Left forelimb (tissue), 1 donor: ENCODE measurements around the gene IFI16.
"Not testable (repeated sequence)": the region's sequence is repeated elsewhere in the genome, so short reads cannot be mapped to it uniquely, and the experiment has no call there.

Experiments
- DNase-seq: peaks from one replicate; pipeline ENCODE4 v3.0.0-alpha.2; 2018; ENCODE audit warnings: low spot score

The IFI16 gene

DNA sequence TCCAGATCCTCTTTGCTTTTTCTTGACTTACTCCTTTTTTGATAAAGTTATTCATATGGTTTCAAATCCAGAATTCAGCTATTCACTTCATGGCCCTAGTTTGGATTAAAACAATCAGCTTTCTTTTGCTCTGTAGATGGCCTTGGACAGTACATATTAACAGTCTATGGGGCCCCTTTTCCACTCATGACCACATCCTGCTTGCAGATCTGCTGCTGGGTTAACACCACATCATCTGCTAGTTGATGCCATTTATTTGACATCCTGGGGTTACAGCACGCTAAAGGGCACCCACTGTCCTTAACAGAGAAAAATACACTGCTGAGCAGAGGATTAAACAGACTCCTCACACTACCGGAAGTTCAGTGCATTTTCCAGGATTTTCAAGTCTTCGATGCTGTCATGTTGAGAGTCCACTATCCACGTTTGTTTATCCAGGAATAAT, 941 bp upstream of the IFI16 start:
- DNase-seq, result no peak

DNA sequence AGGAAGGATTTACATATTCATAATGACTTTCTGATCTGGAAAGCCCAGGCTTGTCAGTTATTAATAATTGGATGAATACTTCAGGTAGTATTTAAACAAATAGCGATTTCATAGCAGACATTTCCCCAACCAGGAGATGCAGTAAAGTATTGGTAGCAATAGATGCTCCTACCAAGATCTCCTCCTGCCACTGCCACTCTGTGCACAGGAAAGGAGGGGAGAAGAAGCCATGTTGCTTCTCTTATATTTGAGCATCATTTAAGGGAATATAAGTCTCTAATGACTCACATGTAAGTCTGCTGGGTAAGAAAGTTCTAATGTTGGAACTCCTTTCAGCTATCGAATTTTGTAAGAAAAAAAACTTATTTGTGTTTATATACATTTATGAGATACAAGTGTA, 420 bp upstream of the IFI16 start:
- no peak for DNase-seq

DNA sequence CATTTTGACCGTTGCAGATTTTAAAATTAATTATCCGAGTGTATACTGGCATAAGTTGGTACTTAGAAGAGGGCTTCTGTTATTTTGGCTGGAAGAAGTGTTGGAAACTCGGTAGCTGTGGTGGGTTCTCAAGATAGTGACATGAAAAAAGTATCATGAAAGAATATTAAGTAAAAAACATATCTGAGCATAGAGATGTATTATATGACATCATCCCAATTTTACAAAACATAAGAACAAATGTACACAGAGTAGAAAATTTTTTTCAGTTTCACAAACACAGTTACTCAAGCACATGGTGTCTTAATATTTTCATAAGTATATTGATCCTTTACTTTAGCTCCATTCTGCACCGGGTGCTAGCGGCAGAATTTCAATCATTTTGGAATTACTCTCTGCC, 684 bp downstream of the IFI16 start:
- DNase-seq, result no peak

DNA sequence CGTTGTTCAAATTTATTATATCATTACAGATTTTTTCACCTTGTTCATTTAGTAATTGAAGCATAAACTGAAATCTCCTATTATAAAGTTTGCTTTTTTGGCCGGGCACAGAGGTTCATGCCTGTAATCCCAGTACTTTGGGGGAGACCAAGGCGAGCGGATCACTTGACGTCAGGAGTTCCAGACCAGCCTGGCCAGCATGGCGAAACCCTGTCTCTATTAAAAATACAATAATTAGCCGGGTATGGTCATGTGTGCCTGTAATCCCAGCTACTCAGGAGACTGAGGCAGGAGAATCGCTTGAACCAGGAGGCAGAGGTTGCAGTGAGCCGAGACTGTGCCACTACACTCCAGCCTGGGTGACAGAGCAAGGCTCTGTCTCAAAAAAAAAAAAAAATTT, 1.3 kb downstream of the IFI16 start:
- DNase-seq, result not testable (repeated sequence)

DNA sequence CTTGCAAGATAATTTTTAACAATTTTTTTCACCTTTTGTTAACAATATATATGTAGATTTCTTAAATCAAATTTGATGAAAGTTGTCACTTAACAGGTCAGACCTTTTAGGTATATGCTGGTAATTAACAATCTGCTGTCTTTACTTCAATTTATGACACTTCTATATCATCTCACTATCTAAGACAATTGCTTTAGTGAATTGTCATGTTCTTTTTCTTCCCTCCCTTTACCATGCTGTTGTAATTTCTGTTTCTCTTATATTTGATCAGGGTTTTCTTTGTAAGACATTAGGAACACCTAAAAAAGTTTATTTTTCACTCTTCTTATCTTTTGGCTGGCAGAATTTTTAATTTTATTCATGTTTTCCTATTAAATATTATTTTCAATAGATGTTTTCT, 2.0 kb downstream of the IFI16 start:
- DNase-seq, result no peak

DNA sequence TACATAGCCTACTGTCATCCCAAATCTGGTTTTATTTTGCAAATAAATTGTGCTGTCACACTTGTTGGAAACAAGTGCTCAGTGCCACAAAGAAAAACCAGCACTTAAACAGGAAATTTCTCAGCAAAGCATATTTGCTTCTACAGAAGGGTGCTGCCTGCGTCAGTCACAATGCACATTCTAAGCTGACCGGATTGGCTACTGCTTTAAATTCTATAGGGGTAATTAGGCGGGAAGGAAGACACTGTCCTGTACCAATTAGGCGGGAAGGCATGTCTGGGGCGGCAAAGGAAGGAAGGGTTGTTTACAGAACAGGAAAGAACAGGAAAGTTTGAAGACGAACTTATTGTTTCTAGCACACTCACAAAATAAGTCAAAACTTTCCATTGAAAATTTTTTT, 2.8 kb downstream of the IFI16 start:
- no peak for DNase-seq

DNA sequence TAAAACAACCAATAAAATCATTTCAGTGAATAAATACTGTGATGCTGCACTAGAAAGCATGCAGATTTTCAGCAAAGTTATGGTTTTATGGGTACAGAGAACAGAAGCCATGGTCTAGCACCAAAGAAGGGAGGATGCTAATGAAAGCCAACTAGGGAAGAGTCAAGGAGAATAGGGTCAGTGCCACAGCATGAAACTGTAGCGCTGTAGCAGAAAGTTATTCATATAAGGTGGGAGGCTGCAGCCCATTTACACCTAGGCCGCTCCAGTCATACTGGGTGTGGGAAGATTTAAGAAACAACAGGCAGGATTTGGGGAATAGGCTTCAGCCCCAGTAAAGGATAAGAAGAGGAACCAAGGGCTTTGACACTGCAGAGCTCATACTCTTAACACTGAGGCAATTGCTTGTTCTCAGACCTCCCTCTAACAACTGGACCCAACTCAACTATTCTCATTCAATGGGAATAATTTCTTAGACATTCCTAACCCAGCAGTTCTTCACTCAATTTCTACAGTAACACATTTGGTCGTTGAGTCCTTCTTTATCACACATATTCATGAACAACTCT, 4.4 kb downstream of the IFI16 start:
- no peak for DNase-seq

DNA sequence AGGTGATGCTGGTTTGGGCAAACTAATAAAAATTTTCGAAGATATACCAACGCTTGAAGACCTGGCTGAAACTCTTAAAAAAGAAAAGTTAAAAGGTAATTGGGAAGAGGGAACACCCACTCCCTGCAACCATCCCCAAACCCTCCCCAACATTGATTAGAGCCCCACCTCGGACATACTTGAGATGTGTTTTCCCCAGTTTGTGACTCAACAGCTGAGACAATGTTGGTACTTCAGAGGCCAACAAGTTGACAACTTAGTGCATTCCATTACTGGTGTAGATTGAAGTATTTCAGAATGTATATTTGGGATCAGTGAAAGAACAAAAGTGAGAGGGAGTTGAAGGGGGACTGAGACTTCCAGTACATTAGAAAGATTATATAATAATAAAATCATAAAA, 5.1 kb downstream of the IFI16 start:
- no peak for DNase-seq

DNA sequence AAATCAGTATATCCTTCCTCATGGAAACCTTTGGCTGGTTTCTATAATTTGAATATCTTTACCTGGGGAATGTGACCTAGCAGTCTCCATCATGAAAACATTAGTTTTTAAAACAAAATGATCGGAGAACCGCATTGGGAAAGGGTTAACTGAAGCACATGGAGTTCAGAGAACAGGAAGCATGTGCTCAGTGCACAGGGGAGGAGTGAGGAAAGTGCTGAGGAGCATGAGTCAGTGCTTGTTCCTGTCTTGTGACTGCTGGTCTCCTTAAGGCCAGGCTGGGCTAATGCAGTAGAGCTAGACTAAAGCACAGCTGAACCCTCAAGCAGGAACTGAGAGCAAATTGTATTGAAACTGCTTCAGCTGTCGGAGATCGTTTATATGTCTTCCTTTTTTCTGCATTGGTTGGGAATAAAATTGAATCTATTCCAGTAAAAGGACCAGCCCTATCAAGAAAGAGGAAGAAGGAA, 5.8 kb downstream of the IFI16 start:
- DNase-seq, result no peak

DNA sequence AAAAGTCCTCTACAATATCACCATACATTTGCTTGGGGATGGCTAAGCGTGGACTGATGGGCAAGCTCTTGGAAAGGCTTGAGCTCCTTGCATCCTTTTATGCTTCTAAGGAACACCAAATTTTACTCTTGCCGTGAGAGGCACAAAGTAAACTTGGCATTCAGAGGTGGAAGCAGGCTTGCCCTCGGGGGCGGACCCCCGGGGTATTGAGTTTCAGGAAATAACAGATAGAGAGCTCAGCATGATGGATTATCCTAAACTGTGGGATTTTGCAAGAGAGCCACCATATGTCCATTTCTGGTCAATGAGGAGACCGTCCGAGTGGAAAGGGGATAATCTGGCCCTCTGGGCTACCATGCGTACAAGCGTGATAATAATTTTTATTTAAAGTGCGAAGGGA, 14.0 kb downstream of the IFI16 start:
- DNase-seq, result no peak

DNA sequence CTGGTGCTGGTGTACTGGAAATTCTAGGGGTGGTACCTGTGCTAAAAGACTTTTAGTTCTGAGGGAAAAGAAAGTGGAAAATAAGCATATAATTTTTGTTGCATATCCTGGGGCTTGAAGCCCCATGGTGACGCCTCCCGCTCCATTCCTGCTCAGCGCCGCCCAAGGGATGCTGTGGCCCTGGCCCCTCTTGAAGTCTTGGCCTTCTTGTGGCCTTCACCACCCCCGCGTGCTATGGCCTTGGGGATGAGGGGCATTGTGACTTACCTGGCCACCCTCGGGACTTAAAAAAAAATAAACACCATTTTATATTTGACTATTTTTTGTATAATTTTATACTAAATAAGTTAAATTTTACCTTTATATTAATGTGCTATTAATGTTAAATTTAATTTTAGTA, 15.3 kb downstream of the IFI16 start:
- no peak for DNase-seq

DNA sequence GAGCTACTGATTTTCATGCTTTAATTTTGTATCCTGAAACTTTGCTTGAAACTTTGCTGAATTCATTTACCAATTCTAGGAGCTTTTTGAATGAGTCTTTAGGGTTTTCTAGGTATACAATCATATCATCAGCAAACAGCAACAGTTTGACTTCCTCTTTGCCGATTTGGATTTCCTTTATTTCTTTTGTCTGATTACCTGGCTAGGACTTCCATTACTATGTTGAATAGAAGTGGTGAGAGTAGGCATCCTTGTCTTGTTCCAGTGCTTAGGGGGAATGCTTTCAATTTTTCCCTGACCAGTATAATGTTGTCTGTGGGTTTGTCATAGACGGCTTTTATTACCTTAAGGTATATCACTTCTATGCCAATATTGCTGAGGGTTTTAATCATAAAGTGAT, 17.1 kb downstream of the IFI16 start:
- not testable (repeated sequence) for DNase-seq

DNA sequence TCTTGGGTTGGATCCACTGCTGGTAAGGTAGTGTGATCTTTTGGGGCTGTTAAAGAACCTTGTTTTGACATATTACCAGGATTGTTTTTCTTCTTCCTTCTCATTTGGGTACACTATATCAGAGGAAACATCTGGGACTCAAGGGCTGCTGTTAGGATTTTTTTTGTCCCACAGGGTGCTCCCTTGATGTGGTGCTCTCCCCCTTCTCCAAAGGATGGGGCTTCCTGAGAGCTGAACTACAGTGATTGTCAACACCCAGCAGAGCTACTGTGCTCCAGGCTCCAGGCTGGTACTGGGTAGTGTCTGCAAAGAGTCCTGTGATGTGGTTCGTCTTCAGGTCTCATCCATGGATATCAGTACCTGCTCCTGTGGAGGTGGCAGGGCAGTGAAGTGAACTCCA, 20.6 kb downstream of the IFI16 start:
- DNase-seq, result no peak

DNA sequence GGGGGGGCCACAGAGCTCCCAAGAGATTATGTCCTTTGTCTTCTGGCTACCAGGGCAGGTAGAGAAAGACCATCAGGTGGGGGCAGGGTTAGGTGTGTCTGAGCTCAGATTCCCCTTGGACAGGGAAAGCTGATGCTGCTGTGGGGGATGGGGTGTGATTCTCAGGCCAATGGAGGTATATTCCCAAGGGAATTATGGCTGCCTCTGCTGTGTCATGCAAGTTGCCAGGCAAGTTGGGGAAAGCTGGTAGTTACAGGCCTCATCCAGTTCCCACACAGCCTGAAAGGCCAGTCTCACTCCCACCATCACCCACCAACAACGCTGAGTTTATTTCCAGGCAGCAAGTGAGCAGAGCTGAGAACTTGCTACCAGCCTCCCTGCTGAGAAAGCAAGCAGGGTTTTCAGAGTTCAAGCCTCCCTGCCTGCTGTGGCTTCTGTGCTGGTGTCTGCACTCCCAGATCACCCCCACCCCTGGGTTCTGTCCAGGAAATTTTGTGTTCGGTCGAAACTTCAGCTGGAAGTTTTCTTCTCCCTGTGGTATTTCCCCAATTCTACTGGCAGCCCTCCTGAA, 21.3 kb downstream of the IFI16 start:
- DNase-seq, result no peak

DNA sequence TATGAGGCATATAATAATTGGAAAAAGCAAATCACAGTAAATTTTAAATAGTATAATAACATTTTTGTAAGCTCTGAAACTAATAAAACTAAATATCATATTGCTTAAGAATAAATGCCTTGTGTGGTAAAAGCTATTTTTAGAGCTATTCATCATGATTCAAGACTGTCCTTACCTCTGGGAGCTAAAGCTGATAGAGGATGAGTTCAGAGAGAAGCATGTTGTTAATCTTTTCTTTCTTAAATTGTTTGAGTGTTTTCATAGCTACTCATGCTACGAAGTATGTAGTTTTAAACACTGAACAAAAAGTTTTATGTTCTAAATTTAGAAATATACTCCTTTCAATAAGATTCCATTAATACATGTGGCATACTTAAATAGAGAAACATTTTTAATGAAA, 30.5 kb downstream of the IFI16 start:
- no peak for DNase-seq

DNA sequence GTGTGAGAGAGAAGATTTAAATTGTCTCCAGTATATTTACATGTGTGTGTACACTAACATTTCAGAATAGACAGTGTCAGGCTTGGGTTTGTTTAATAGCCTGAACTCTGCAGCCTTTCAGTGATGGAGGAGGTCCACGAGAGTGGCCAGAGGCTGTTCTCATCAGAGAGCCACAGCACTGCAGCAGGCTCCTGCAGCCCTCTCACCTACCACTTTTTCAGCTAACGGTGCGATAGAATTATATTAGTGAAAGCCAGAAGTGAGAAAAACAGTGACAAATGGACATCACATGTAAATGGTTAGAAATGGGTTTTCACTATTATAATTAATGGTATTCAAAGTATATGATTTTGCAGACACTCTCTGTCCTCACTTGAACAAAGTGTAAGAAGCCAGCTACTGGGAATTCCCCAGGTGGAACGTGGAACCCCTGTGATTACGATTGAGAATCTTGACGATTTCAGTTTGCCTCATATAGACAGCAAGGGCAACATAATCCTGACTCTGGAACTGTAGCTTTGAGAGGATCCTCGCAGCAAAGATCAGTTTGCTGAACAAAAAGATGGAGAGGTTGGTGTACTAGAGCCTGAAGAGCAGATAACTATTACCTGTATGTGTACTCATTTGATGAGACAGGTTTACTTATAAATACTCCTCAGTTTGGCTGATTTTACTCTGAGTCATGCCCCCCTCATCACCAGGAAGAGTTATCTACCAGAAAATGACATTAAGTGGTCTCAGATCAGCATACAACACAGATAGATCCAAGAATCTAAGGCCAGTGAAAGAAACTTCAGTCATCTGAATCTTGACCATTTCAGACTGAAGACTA, 31.4 kb downstream of the IFI16 start:
- DNase-seq, result no peak

DNA sequence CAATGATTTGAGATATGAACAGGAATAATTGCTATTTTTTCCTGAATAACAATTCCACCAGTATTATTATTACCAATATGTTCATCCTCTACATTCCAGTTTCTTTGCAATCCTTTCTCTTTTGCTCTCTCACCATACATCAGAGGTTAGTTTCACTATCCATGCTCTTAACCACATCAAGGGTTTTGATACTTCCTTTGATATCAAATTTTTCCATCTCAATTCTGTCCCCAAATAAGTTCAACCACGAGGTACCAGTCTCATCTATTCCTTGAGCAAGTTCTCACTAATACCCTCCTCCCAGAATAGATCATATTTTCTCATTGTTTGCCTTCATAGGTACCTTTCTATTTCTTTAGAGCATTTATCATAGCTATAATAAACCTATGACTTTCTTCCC, 36.8 kb downstream of the IFI16 start:
- not testable (repeated sequence) for DNase-seq

DNA sequence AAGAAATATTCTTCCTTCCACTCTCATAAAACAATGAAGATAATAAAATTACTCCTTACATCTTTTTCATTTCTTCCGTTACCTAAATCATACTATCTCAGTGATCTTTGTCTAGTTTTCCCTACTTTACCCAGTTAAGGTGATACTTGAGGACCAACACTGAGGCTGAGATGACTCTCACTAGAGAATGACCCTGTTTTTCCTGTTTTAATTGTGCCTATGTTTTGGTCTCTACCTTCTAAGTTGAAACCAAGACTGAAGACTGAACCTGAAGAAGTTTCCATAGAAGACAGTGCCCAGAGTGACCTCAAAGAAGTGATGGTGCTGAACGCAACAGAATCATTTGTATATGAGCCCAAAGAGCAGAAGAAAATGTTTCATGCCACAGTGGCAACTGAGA, 41.7 kb downstream of the IFI16 start:
- no peak for DNase-seq

DNA sequence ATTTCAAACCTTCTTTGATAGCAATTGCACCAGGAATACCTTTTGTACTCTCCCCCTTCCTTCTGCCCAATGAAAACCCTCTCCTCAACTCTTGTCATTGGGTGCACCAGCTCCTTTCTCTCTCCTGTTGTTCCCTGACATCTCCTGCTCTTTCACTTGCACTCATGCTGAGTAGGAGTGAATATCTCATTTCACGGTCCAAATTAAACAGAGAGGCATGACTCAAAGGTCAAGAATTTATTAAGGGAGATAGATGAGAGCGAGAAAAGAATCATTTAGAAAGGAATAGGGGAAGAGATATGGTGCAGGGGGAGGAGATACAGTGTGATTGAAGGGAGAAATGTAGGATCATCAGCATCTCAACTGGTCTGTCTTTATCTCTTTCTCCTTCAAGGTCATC, 44.7 kb downstream of the IFI16 start:
- no peak for DNase-seq

DNA sequence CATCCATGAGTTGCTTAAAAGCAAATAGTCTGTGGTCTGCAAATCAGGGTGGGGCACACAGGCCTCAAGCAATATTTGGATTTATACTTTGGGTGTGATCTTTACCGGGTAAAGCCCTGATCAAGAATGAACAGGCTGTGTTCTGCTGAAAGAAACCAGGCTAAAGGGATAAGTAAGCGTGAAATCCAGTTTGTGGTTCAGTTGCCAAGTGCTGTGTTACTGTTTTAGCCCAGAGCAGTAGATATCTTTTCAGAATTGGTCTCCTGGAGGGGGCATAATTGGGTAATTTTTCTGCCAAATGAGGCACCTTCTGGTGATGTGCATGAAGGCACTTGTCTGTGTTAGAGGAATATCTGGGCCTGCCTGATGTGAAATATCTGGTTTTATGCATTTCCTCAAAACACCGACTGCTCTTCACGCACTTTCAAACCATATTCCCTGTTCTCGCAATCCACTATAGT, 45.5 kb downstream of the IFI16 start:
- no peak for DNase-seq

DNA sequence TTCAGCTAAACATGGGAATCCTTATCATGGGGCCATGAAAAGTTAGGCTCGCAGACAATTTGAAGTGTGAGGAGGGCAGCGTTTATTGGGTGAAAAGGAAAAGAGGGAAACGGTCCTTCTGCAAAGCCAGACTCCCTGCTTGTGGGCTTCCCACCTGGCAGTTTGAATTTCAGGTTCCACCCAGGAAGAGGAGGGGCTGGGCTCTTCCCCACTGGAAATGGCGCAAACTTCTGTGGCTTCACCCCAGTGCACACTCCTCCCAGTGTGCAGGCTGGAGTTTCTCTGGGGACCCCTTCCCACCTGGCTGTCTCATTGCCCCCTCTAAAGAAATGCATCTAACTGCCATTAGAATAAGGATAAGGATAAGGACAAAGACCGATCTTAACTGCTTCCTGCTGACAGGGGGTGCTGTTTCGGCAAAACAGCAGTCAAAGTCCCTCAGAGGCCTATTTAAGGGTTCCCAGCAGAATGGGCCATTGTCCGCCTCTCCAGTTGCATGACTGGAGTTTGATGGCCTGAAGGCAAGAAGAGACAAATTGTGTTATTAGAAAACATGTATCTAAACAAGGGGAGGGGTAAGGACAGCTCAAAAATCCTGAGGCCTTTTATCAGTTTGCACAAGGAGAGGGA, 46.5 kb downstream of the IFI16 start:
- no peak for DNase-seq

DNA sequence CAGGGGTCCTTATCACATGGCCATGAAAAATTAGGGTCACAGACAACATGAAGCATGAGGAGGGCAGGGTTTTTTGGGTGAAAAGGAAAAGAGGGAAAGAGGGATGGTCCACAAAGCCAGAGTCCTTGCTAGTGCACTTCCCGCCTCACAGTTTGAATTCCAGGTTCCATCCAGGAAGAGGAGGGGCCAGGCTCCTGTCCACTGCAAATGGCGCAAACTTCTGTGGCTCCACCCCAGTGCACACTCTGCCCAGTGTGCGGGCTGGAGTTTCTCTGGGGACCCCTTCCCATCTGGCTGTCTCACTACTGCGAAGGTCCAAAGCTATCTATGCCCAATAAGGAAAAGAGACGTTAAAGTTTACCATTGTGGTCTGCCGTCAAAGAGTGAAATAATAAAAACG, 49.0 kb downstream of the IFI16 start:
- no peak for DNase-seq

DNA sequence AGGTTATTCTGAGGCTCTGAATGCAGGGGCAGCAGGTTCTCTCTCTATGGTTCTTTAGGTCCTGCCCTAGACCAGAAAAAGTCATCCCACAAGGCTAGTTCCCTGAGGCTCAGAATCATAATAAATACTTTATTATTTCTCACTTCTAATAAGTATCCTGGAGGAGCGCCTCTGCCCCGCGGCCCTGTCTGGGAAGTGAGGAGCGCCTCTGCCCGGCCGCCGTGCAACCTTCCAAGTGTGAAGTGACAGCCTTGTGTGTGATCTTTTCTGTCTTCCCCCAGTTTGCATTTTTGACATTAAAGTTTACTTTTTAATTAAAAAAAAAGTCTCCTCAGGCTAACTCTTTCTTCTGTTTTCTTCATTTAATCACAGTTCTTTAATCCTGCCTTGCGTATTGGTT, 55.4 kb downstream of the IFI16 start:
- no peak for DNase-seq
